OCI-LY1 (cell line): ENCODE measurements around the gene ENO4.

ENCODE experiments used
- H2AFZ ChIP-seq: fragments of 200-600 bp; sonication (generic), shearing (Covaris generic); 2 replicates; pipeline ENCODE4 v1.6.0; 2014; ENCODE audit warnings: antibody characterized with exemption, mild to moderate bottlenecking, low read length
- H3F3A ChIP-seq: fragments of 200-600 bp; sonication (generic), shearing (Covaris generic); 2 replicates; pipeline ENCODE4 v1.6.0; 2014; ENCODE audit warnings: mild to moderate bottlenecking, antibody characterized with exemption, low read length, moderate library complexity; ENCODE audit not compliant: insufficient read depth
- H3K27ac ChIP-seq: fragments of 200-600 bp; sonication (generic); 2 replicates; pipeline ENCODE4 v1.5.1; 2014; ENCODE audit warnings: low read length, mixed run types, mild to moderate bottlenecking, low read depth; ENCODE audit not compliant: poor library complexity, severe bottlenecking
- H3K27me3 ChIP-seq: fragments of 200-600 bp; sonication (generic); 2 replicates; pipeline ENCODE4 v1.6.0; 2014; ENCODE audit warnings: antibody characterized with exemption, mild to moderate bottlenecking, low read length, moderate library complexity; ENCODE audit not compliant: insufficient read depth
- H3K36me3 ChIP-seq: fragments of 200-600 bp; sonication (generic); 2 replicates; pipeline ENCODE4 v1.6.1; 2014; ENCODE audit warnings: mild to moderate bottlenecking, antibody characterized with exemption, low read length, moderate library complexity, mixed read lengths; ENCODE audit not compliant: insufficient read depth
- H3K4me1 ChIP-seq: fragments of 200-600 bp; sonication (generic); 2 replicates; pipeline ENCODE4 v1.5.1; 2014; ENCODE audit warnings: mild to moderate bottlenecking, low read length, moderate library complexity; ENCODE audit not compliant: insufficient read depth, severe bottlenecking
- H3K4me2 ChIP-seq: fragments of 200-600 bp; sonication (generic), shearing (Covaris generic); 2 replicates; pipeline ENCODE4 v1.6.1; 2014; ENCODE audit warnings: low read length
- H3K4me3 ChIP-seq: fragments of 200-600 bp; sonication (generic); 2 replicates; pipeline ENCODE4 v1.5.1; 2014; ENCODE audit warnings: low read length, low read depth, mild to moderate bottlenecking, mixed read lengths; ENCODE audit not compliant: poor library complexity, severe bottlenecking
- H3K79me2 ChIP-seq: fragments of 200-600 bp; shearing (Covaris generic); 2 replicates; pipeline ENCODE4 v1.6.1; 2016; ENCODE audit warnings: mixed run types, low read length, mixed read lengths; ENCODE audit not compliant: insufficient read depth
- H3K9ac ChIP-seq: fragments of 200-600 bp; sonication (generic), shearing (Covaris generic); 2 replicates; pipeline ENCODE4 v1.6.1; 2014; ENCODE audit warnings: mild to moderate bottlenecking, low read length, mixed read lengths
- H3K9me2 ChIP-seq: fragments of 200-600 bp; sonication (generic), shearing (Covaris generic); 2 replicates; pipeline ENCODE4 v1.6.1; 2014; ENCODE audit warnings: low read depth, mild to moderate bottlenecking, low read length, mixed read lengths
- H3K9me3 ChIP-seq: fragments of 200-600 bp; shearing (Covaris generic); 2 replicates; pipeline ENCODE4 v1.6.1; 2014; ENCODE audit warnings: low read length, mixed read lengths
- H4K20me1 ChIP-seq: fragments of 200-600 bp; sonication (generic), shearing (Covaris generic); 2 replicates; pipeline ENCODE4 v1.6.0; 2016; ENCODE audit warnings: mild to moderate bottlenecking, low read length; ENCODE audit not compliant: insufficient read depth
- EZH2 ChIP-seq: fragments of 200-600 bp; sonication (generic), shearing (Covaris generic); IDR thresholded peaks from 2 replicates; pipeline ENCODE4 v1.8.0; 2017; ENCODE audit warnings: borderline replicate concordance, mixed run types, mild to moderate bottlenecking, antibody characterized with exemption, low read length, moderate library complexity, mixed read lengths
- TF ChIP-seq, protein P1 (sequence below): fragments of 200-600 bp; sonication (generic), shearing (Covaris generic); IDR thresholded peaks from 2 replicates; pipeline ENCODE4 v1.5.1; 2017; ENCODE audit warnings: mild to moderate bottlenecking, antibody characterized with exemption, low read length, moderate library complexity, mixed read lengths

The ENO4 gene

DNA sequence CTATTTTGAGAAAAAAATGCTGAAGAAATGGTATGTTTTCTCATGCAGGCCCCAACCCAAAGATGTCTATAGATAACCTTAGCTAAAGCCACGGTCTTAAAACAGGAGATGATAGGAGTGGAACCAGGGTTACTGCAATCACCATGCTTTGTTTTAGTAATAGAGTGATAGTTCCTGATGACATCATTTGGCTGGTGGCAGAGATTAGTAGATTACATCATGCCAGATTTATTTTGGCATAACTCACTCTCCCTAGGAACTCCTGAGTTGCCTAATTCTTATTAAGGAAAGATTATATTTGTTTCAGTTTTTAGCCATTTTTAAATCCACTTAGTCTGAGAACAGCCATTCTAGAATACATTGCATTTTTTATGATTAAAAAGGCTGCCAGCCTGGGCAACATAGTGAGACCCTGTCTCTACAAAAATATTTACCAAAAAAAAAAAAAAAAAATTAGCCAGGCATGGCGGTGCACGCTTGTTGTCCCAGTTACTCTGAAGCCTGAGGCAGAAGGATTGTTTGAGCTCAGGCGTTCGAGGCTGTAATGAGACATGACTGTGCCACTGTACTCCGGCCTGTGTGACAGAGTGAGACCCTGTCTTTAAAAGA lies 17.8 kb downstream of the ENO4 start:
- Histone ChIP-seq H3K4me3 (no peak overlapping the region), H3K27me3 (no peaks in the 10 kb centered on the region; the same call in 1 of the 2 replicates), H3K9me2 (no peaks in the 10 kb centered on the region), H3K79me2 (no peaks in the 10 kb centered on the region), H2AFZ (no peak overlapping the region), H4K20me1 (no peaks in the 10 kb centered on the region), H3K9me3 (no peaks in the 10 kb centered on the region), H3K4me2 (no peak overlapping the region), H3F3A (no peaks in the 10 kb centered on the region), H3K36me3 (no peaks in the 10 kb centered on the region), H3K27ac (no peak overlapping the region), H3K9ac (no peak overlapping the region), H3K4me1 (no peaks in the 10 kb centered on the region)
- no peak for TF ChIP-seq EZH2
- TF ChIP-seq, protein P1, sequence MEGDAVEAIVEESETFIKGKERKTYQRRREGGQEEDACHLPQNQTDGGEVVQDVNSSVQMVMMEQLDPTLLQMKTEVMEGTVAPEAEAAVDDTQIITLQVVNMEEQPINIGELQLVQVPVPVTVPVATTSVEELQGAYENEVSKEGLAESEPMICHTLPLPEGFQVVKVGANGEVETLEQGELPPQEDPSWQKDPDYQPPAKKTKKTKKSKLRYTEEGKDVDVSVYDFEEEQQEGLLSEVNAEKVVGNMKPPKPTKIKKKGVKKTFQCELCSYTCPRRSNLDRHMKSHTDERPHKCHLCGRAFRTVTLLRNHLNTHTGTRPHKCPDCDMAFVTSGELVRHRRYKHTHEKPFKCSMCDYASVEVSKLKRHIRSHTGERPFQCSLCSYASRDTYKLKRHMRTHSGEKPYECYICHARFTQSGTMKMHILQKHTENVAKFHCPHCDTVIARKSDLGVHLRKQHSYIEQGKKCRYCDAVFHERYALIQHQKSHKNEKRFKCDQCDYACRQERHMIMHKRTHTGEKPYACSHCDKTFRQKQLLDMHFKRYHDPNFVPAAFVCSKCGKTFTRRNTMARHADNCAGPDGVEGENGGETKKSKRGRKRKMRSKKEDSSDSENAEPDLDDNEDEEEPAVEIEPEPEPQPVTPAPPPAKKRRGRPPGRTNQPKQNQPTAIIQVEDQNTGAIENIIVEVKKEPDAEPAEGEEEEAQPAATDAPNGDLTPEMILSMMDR = no peak

DNA sequence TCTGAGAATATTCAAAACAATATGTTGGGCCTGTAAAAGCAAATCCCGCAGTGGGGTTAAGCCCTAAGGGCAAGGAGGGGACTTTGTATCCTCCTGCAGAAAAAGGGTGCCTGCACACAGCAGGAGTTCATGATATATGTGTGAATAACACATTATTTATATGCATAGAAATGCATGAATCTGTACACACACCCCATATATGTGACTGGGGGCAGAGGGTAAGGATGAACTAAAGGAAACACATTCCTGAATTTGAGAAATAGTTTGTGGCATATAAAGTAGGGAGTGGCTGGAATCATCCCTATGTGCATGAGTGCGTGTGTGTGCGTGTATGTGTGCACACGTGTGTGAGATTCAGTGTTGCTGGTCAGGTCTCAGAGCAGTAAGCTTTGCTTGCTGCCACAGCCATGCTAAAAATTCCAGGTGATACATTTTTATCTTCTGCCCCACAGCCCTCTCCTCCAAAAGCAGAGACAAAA lies 18.9 kb downstream of the ENO4 start:
- Histone ChIP-seq H3K27me3 (no peaks in the 10 kb centered on the region; the same call in none of the 2 replicates), H3K79me2 (no peaks in the 10 kb centered on the region), H3K36me3 (no peaks in the 10 kb centered on the region), H3K4me3 (no peak overlapping the region), H3K9ac (no peak overlapping the region), H3F3A (no peaks in the 10 kb centered on the region), H4K20me1 (no peaks in the 10 kb centered on the region), H3K27ac (no peak overlapping the region), H3K9me3 (no peaks in the 10 kb centered on the region), H3K4me2 (no peak overlapping the region), H3K4me1 (no peaks in the 10 kb centered on the region), H3K9me2 (no peaks in the 10 kb centered on the region), H2AFZ (no peak overlapping the region)
- TF ChIP-seq, protein P1 = no peak
- no peak for TF ChIP-seq EZH2

DNA sequence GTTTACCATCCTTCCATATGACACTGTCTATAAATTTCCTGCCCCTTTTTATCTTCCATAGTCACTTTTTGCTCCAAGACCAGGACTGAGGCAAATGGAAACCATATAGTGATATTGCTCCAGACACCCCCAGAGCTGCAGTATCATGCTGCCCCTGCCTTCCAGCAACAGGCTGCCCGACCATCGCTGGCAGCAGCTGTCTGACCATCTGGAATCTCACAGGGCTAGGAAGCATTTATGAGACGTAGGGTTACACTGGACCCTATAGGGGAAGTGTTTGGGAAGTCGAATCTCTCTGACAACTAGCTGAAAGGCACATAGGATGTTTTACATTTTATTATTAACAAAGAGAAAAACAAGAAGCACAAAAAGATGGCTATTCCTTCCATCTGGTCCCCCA lies 19.4 kb downstream of the ENO4 start:
- Histone ChIP-seq H3K36me3 (no peaks in the 10 kb centered on the region), H3K9ac (no peak overlapping the region), H3K27ac (no peak overlapping the region), H3K9me3 (no peaks in the 10 kb centered on the region), H3F3A (no peaks in the 10 kb centered on the region), H4K20me1 (no peaks in the 10 kb centered on the region), H3K4me2 (no peak overlapping the region), H3K27me3 (no peaks in the 10 kb centered on the region; the same call in none of the 2 replicates), H3K4me1 (no peaks in the 10 kb centered on the region), H3K4me3 (no peak overlapping the region), H3K9me2 (no peaks in the 10 kb centered on the region), H2AFZ (no peak overlapping the region), H3K79me2 (no peaks in the 10 kb centered on the region)
- TF ChIP-seq, protein P1 = no peak
- no peak for TF ChIP-seq EZH2
